HG03442 (cell line): ENCODE data around the gene HMGB2.

Experiments
- ATAC-seq: cut with Tn5 transposase; IDR thresholded peaks from one replicate; pipeline ENCODE4 v1.9.1; 2021; ENCODE audit warnings: mild to moderate bottlenecking, moderate library complexity; ENCODE audit not compliant: unreplicated experiment

The HMGB2 gene

DNA sequence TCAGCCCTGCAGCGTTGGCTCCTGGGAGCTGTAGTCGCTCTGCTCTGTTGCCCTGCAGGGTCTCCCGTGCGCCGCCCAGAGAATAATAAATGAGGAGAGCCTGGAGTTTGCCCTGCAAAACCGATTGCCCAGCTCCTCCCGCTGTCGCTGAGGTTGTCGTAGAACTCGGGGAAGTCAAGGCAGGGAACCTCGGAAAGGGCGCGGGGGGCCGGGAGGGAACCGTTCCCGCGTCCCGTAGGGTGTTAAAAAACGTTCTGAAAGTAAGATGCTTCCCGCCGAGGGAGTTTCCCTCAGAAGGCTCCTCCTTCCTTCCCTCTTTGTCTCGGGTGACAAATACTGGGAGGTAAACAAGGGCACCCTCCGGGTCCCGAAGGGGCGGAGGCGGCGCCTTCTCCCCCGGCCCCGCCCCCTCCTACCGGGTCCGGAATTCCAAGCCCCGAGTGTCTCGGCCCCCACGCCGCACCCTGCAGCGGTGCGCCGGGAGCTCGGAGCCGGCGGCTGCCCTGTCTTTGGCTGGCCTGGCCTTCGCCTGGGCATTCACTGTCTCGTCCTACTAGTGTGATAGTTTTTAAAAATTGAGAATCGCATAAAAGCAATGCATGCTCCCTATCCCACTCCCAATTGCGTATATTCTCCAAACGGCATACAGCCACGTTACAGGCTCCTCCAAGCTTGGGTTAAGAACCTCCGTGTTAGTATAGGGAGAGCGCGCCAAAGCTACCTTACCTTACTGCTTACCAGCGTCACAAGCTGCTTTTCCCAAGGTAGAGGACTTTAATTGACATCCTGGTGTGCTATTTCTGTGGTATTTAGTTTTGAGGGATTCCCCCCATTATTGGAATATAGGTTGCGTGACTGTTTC, 964 bp upstream of the HMGB2 start:
- ATAC-seq = peak; percentile 31

GRCh38 chr4:173333658-173334084, 487 bp downstream of the HMGB2 start:
- ATAC-seq = no peak

- no peak for ATAC-seq
These were observed 1.0 kb downstream of the HMGB2 start for GRCh38 chr4:173332963-173333657.

GRCh38 chr4:173332021-173332487, 2.1 kb downstream of the HMGB2 start:
- ATAC-seq = no peak

- no peak for ATAC-seq
These were observed 3.6 kb downstream of the HMGB2 start for GRCh38 chr4:173330590-173330989.

DNA sequence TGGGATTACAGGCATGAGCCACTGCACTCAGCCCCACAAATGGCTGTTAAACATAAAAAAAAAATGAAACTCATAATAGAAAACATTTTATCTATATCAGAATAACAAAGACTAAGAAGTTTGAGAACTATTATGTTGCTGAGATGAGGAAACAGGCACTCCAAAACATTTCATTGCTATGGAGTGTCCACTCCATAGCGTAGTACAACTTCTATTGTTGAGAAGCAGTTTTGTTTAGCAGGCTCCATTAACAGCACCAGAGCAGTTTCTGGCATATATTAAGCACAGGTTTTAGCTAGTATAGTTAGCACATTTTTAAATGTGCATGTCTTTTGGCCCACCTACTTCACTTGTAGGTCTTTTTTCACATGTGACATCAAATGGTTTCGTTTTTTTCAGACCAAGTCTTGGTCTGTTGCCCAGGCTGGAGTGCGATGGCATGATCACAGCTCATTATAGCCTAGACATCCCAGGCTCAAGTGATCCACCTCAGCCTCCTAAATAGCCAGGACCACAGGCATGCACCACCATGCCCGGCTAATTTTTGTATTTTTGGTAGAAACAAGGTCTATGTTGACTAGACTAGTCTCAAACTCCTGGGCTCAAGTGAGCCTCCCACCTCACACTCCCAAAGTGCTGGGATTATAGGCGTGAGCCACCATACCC, 5.8 kb downstream of the HMGB2 start:
- ATAC-seq = no peak

- no peak for ATAC-seq
These were observed 9.0 kb downstream of the HMGB2 start for GRCh38 chr4:173325007-173325736.

- no peak for ATAC-seq
These were observed 14.5 kb downstream of the HMGB2 start for GRCh38 chr4:173319696-173320095.

- ATAC-seq = peak; percentile 60
These were observed 15.4 kb downstream of the HMGB2 start for GRCh38 chr4:173318648-173319211.

- peak; percentile 4 for ATAC-seq
These were observed 15.9 kb downstream of the HMGB2 start for GRCh38 chr4:173318240-173318639.

GRCh38 chr4:173317004-173317403, 17.2 kb downstream of the HMGB2 start:
- ATAC-seq = no peak

DNA sequence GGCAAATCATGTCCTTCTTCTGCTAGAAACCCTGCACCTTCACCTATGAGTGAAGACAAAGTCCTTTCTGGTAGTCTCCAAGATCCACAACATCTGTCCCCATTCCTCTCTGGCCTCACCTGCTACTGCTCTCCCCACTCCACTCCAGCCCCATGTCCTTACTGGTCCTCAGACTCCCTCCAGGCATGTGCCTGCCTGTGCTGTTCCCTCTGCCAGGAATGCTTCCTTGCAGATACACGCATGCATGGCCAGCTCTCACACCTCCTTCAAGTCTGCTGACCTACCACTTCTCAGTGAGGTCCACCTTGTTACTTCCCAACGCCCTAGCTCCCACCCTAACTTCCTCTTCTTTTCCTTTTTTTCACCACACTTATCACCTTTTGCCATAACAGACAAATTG, 18.1 kb downstream of the HMGB2 start:
- no peak for ATAC-seq

GRCh38 chr4:173314715-173315114, 19.4 kb downstream of the HMGB2 start:
- ATAC-seq = no peak

DNA sequence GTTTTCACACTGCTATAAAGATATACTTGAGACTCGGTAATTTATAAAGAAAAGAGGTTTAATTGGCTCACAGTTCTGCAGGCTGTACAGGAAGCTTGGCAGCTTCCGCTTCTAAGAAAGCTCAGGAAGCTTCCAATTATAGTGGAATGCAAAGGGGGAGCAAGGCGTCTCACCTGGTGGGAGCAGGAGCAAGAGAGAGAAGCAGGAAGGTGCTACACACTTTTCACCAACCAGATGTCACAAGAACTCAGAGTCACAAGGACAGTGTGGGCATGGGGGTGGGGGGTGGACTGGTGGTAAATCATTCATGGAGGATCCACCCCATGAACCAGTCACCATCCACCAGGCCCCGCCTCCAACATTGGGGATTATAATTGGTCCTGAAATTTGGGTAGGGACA, 22.8 kb downstream of the HMGB2 start:
- no peak for ATAC-seq

DNA sequence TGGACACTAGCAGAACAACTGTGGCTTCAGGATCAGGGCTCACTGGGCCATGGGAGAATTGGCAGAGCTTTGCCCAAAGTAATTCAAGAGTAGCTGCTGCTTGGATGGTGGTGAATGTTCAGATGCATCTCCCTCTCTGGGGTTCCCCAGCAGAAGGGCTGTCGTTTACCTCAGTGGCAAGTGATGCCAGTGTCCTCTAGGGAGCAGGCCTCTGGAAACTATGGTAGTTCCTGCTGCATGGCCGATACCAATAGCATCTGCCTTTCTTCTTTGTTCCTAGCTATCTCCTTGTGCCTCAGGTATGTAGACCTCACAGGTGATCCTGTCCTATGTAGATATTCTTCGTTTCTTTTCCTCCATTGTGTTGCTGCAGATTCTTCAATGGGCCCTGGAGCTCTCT, 26.4 kb downstream of the HMGB2 start:
- ATAC-seq = no peak

GRCh38 chr4:173301518-173302201, 32.5 kb downstream of the HMGB2 start:
- ATAC-seq = peak; percentile 39

DNA sequence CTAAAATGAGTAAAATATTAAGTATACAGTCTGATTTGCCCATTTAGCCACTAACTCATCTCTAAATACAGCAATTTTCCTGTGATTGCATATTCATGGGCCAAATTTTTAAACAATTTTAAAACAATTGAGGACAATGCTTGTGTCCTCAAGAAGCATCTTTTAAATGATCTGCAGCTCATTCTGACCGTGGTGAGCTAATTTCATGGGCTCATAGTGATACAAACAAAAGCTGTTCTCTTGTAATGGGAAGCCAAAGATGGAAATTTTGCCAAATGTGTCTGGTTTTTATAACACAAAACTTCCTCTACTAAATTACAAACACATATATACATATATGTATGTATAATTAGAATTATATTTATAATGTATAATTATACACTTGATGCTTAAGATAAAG, 39.7 kb downstream of the HMGB2 start:
- ATAC-seq = no peak

- no peak for ATAC-seq
These were observed 40.5 kb downstream of the HMGB2 start for GRCh38 chr4:173293663-173294062.

- ATAC-seq = no peak
These were observed 42.3 kb downstream of the HMGB2 start for GRCh38 chr4:173291899-173292298.

DNA sequence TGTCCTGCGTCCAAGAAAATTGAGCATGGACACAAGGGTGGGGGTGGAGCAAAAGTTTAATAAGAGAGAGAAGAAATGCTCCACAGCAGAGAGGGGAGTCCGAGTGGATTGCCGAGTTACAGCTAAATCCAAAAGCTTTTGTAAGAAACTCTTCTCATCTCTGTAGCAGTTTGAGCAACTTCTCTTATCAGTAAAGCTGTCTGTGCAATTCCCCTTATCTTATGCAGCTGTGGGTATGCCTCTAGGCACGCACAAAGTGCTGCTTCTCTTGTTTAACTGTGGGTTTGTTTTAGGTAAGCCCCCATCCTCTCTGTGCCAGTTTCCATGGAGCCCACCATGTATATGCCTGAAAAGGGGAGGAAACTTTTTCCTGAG, 44.8 kb downstream of the HMGB2 start:
- no peak for ATAC-seq
